Head of caudate nucleus (tissue), 42 donors: ENCODE measurements around the gene EFCAB11.

Experiments used
- DNase-seq, 42 donors: peaks; one replicate each; pipeline versions ENCODE4 v3.0.0 to v3.0.0-alpha.2; 2020 to 2021; ENCODE audit warnings: mixed read lengths in 7 of 42
- intact Hi-C: fragments of 100-400 bp; cut with DNase I; formaldehyde crosslinking; loops from one replicate; pipeline ENCODE4 v1.15.0; 2022

EFCAB11 gene

GRCh38 chr14:89844508-89844907 is 110.0 kb downstream of the EFCAB11 start:
- no peak for DNase-seq
- intact Hi-C loops = no loop called here

DNA sequence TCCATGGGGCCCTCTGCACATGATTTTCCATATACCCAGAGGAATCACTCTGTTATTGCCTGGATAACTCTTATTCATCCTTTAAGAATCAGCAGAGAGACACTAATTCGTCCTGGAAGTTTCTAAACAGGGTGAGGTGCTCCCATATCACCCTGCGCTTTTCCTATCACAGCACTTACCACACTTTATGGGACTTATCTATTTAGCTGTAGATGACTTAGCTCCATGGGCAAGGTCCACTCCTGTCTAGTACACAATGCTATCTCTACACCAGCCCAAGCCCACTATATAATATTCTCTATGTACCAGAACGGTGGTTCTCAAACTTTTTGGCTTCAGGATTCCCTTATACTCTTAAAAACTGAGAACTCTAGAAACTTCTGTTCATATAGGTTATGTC is 111.7 kb downstream of the EFCAB11 start:
- intact Hi-C loops = no loop called here
- no peak for DNase-seq

DNA sequence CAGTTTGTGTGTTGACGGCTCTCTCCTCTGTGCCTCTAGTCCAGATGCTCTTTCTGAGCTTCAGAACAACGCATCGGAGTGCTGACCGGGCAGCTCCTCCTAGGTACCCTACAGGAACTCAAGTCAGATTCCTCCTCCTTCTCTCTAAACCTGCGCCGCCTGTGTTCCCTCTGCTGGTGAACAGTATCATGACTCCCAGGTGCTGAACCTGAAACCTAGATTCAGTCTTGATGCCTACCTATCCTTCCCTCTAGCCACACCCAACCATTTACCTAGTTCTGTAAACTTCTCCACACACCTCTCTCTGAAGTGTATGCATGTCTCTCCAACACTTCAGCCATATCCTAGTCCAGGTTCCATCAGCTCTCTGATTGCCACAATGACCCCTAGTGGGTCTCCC is 112.7 kb downstream of the EFCAB11 start:
- intact Hi-C loops = no loop called here
- DNase-seq = no peak

GRCh38 chr14:89836830-89837469 is 117.6 kb downstream of the EFCAB11 start:
- intact Hi-C loops = no loop called here

GRCh38 chr14:89833661-89834060 is 120.9 kb downstream of the EFCAB11 start:
- intact Hi-C loops = no loop called here
- no peak for DNase-seq

More at GRCh38 chr14:89836830-89837469, 117.6 kb downstream of the EFCAB11 start:
- DNase-seq = no peak

GRCh38 chr14:89833120-89833532 is 121.4 kb downstream of the EFCAB11 start:
- intact Hi-C loops = no loop called here

DNA sequence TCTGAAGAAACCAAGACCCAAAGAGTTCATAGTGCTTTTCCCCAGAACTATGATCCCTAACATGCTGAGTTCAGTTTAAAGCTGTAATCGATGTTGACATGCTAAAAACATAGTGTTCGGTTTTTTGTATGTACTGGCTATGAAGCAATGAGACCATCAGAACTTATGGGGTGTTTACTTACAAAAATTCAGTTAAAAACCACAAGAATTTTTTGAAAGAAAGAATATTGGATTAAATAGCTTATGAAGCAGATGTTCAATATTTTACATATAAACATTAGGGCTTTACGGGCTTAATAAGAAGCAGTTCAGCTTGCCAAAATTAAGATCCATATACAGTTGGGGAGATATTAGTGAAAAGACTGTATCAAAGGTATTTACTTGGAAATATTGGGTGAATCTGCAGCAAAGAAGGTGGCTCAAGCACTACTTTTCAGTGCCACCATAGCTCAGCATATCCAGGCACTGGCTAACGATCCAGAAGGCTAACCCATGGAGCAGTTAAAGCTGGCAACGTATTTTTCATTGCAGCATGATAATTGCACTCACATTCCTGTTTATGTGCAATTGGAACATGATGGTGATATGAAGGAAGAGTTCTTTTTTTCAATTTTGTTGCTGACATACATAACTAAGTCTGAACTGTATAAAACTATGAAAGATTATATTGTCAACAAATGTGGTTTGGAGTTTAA is 125.9 kb downstream of the EFCAB11 start:
- no peak for DNase-seq
- intact Hi-C loops = no loop called here

More at GRCh38 chr14:89833120-89833532, 121.4 kb downstream of the EFCAB11 start:
- DNase-seq = no peak

- peak in 1 of 42 donors; percentile 7 for DNase-seq
Measured at GRCh38 chr14:89827265-89827664, 127.3 kb downstream of the EFCAB11 start.

DNA sequence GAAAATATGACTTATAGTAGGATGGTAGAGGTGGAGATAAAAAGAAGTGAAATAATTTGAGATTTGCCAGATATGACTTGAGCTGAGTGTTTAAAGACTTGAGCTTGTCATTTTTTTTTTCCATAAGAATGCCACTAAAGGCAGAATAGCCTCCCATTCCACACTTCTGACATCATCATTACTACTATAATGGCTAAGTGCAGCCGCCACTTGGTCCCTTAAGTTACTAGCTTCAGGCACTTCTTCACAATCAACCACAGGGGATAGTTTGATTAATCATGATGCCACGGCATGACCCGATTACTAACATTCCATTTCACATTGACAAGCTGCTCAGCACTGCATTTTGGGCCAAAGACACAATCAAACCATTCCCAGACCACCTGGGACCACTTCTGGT is 127.9 kb downstream of the EFCAB11 start:
- intact Hi-C loops = no loop called here
- no peak for DNase-seq

More at GRCh38 chr14:89827265-89827664, 127.3 kb downstream of the EFCAB11 start:
- intact Hi-C loops = no loop called here

- intact Hi-C loops = no loop called here
- no peak for DNase-seq
Measured at GRCh38 chr14:89823743-89824142, 130.8 kb downstream of the EFCAB11 start.

- DNase-seq = no peak
- intact Hi-C loops = no loop called here
Measured at GRCh38 chr14:89814126-89814525, 140.4 kb downstream of the EFCAB11 start.

DNA sequence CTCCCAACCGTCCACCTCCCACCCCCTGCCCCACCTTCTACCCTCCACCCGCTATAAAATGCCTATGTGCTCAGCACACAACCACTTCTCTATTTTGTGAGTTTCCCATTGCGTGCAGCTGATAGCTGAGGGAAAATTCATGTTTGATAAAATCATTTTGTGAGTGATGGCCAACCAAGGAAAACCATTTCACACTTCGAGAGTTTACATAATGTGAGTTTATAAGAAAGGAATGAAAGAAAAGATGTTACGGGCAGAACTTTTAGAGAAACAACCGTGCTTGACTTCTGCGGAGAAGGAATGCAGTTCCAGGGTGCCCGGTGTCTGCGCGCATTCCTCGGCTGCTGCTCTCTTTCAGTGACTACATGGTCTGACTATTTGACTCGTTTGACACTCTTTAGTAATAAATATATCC is 140.9 kb downstream of the EFCAB11 start:
- DNase-seq = no peak
- intact Hi-C loops = no loop called here

GRCh38 chr14:89811954-89812575 is 142.5 kb downstream of the EFCAB11 start:
- intact Hi-C loops = no loop called here
- DNase-seq = no peak

DNA sequence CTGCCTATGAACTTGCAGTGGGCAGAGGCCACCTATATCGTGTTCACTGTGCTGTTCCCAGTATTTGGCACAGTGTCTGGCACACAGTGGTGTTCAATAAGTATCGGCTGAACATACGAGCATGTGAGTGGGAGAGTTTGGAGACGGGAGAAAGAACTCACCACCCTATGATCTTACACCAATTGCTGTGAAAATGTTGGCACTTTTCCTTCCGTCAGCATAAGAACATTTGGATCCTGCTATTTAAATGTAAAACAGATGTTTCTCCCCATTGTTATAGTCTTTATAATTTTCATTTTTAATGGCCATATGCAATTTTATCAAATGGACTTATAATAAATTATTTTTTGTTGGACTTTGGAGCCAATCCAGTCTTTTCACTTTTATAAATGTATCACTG is 144.4 kb downstream of the EFCAB11 start:
- intact Hi-C loops = no loop called here
- DNase-seq = no peak

GRCh38 chr14:89807892-89808291 is 146.6 kb downstream of the EFCAB11 start:
- intact Hi-C loops = no loop called here
- DNase-seq = no peak

DNA sequence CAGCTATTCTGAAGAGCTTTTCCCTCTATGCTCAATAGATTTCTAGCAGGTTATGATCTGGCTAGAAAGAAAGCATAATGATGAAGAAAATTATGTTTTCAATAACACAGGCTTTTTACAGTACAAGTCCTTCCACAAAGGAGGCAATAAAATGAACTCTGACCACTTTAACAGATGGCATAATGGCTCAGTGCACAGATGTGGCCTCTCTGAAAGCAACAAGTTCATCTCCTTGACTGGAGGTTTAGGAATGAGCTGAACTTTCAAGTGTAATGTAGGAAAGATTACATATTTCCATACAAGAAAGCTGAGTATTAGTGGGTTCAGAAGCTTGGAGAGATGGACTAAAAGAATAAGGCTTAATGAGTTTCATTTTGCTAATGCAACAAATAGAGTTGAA is 147.4 kb downstream of the EFCAB11 start:
- intact Hi-C loops = no loop called here
- no peak for DNase-seq

GRCh38 chr14:89806451-89806850 is 148.1 kb downstream of the EFCAB11 start:
- DNase-seq = no peak
- intact Hi-C loops = no loop called here

DNA sequence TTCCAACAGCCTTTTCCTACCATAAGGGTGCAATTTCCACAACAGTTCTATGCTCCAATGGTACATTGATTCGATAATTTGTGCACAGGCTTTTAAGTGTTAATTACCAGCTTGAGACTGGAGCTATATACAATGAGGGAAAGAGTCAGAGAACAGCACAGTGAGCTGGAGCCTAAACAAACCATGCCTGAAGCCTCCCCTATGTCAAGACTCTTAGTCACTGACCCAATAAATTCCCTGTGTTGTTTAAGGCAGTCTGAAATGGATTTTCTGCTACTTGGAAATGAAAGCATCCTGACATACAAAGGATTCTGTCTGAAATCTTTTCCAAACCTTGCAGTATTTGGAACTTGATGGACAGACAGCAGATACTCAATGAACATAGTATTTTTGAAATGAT is 149.0 kb downstream of the EFCAB11 start:
- no peak for DNase-seq
- intact Hi-C loops = no loop called here

DNA sequence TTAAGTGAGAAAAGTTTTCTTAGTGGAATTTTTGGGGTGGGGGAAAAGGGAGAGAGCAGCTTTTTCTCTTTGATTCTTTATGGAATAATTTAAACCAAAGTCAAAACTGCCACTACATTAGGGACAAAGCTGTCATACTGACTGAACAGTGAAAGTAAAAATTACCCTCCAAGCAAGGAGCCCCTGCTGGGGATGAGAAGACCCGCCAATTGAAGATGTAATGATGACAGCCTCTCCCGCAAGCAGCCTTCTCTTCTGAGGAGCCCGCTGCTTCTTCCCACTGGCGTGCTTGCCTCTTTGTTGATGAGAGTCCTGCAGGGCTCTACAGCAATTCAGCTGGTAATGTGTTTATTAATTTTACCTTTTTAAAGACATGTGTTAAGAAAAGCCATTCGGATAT is 151.0 kb downstream of the EFCAB11 start:
- DNase-seq = no peak
- intact Hi-C loops = no loop called here

GRCh38 chr14:89801136-89801535 is 153.4 kb downstream of the EFCAB11 start:
- DNase-seq = no peak
- intact Hi-C loops = no loop called here
